Measurements from ENCODE around the gene BCAP29.

The BCAP29 gene

GRCh38 chr7:107582875-107583274, 2.8 kb downstream of the BCAP29 start:
- Histone ChIP-seq H3K4me2 (ENCODE audit: low read depth, low read length, poor library complexity, severe bottlenecking) (peak overlapping the region; percentile 87), H4K20me1 (ENCODE audit: low read depth, low read length) (peaks cover 4% of the 10 kb centered on the region; the same call in 1 of the 2 replicates), H3K36me3 (ENCODE audit: low read length) (peaks cover 15% of the 10 kb centered on the region), H3K79me2 (ENCODE audit: insufficient read depth, low read length) (peaks cover 21% of the 10 kb centered on the region; the same call in 1 of the 2 replicates), H3K9ac (ENCODE audit: low read length) (no peak overlapping the region), H3K9me2 (replicated peaks; ENCODE audit: insufficient read depth, low read length) (no peaks in the 10 kb centered on the region), H3K4me3 (ENCODE audit: insufficient read depth, low read length, poor library complexity, severe bottlenecking) (no peak overlapping the region), H3F3A (ENCODE audit: insufficient read depth) (peaks cover 9% of the 10 kb centered on the region; the same call in 1 of the 2 replicates), H3K9me3 (ENCODE audit: insufficient read depth, low read length) (no peaks in the 10 kb centered on the region), H3K27ac (ENCODE audit: low read depth, low read length) (no peak overlapping the region; the same call in 1 of the 2 replicates), H3K27me3 (ENCODE audit: low read length) (no peaks in the 10 kb centered on the region), H2AFZ (ENCODE audit: low read depth, low read length, severe bottlenecking) (no peak overlapping the region)
- TF ChIP-seq CTCF (IDR thresholded peaks at IDR 0.05; ENCODE audit: insufficient read depth, low read length, poor library complexity, severe bottlenecking) (no peak), EZH2phosphoT487 (conservative IDR thresholded peaks at IDR 0.05; ENCODE audit: low read length) (no peak)

GRCh38 chr7:107584716-107585115, 4.7 kb downstream of the BCAP29 start:
- TF ChIP-seq CTCF (IDR thresholded peaks at IDR 0.05; ENCODE audit: insufficient read depth, low read length, poor library complexity, severe bottlenecking), result no peak
- no peak for TF ChIP-seq EZH2phosphoT487 (conservative IDR thresholded peaks at IDR 0.05; ENCODE audit: low read length)
- Histone ChIP-seq H3K27ac (ENCODE audit: low read depth, low read length) (no peak overlapping the region), H3K9me2 (replicated peaks; ENCODE audit: insufficient read depth, low read length) (no peaks in the 10 kb centered on the region), H3K36me3 (ENCODE audit: low read length) (peaks cover 15% of the 10 kb centered on the region), H2AFZ (ENCODE audit: low read depth, low read length, severe bottlenecking) (no peak overlapping the region), H3K9me3 (ENCODE audit: insufficient read depth, low read length) (no peaks in the 10 kb centered on the region), H3K27me3 (ENCODE audit: low read length) (no peaks in the 10 kb centered on the region), H3K9ac (ENCODE audit: low read length) (no peak overlapping the region), H4K20me1 (ENCODE audit: low read depth, low read length) (peaks cover 9% of the 10 kb centered on the region; the same call in 1 of the 2 replicates), H3K4me2 (ENCODE audit: low read depth, low read length, poor library complexity, severe bottlenecking) (no peak overlapping the region), H3K4me3 (ENCODE audit: insufficient read depth, low read length, poor library complexity, severe bottlenecking) (no peak overlapping the region), H3F3A (ENCODE audit: insufficient read depth) (peaks cover 4% of the 10 kb centered on the region; the same call in 1 of the 2 replicates), H3K79me2 (ENCODE audit: insufficient read depth, low read length) (peaks cover 14% of the 10 kb centered on the region; the same call in 1 of the 2 replicates)

- Histone ChIP-seq H3K27ac (ENCODE audit: low read depth, low read length) (no peak overlapping the region), H3F3A (ENCODE audit: insufficient read depth) (no peaks in the 10 kb centered on the region), H3K4me3 (ENCODE audit: insufficient read depth, low read length, poor library complexity, severe bottlenecking) (no peak overlapping the region), H3K79me2 (ENCODE audit: insufficient read depth, low read length) (0 out of 2 replicates have a peak, but pooled peaks cover 4% of the 10 kb centered on the region), H3K9ac (ENCODE audit: low read length) (no peak overlapping the region), H3K27me3 (ENCODE audit: low read length) (no peaks in the 10 kb centered on the region), H3K9me2 (replicated peaks; ENCODE audit: insufficient read depth, low read length) (no peaks in the 10 kb centered on the region), H3K4me2 (ENCODE audit: low read depth, low read length, poor library complexity, severe bottlenecking) (no peak overlapping the region), H3K36me3 (ENCODE audit: low read length) (peaks cover 13% of the 10 kb centered on the region), H4K20me1 (ENCODE audit: low read depth, low read length) (peaks cover 9% of the 10 kb centered on the region; the same call in 1 of the 2 replicates), H2AFZ (ENCODE audit: low read depth, low read length, severe bottlenecking) (no peak overlapping the region), H3K9me3 (ENCODE audit: insufficient read depth, low read length) (no peaks in the 10 kb centered on the region)
- TF ChIP-seq EZH2phosphoT487 (conservative IDR thresholded peaks at IDR 0.05; ENCODE audit: low read length) (no peak), CTCF (IDR thresholded peaks at IDR 0.05; ENCODE audit: insufficient read depth, low read length, poor library complexity, severe bottlenecking) (no peak)
These were observed 8.6 kb downstream of the BCAP29 start for GRCh38 chr7:107588529-107589130.

Measured in SU-DHL-6 (cell line).